HepG2 (cell line): ENCODE data around the gene SELENOI. TPM values are rescaled to one million over a fixed set of nuclear protein-coding genes. Genes with fewer than 3 reads are reported as not detected.

Experiments
- ATAC-seq: fragments of 200-7000 bp; cut with Tn5 transposase; 3 replicates; pipeline ENCODE4 v1.9.1; 2020; ENCODE audit warnings: mild to moderate bottlenecking, moderate library complexity
- BruUV-seq: library from RNA; stranded (reverse); fragments of 400-500 nt; replicated peaks from 2 replicates; lab custom pipeline; 2021; lab: Mats Ljungman, UMichigan
- CTCF ChIA-PET: fragments of 300-600 bp; formaldehyde crosslinking; extraction: SDS; loops from one replicate; lab custom pipeline; 2021; ENCODE audit warnings: low total read pairs, inconsistent platforms, low intra/inter-chr PET ratio; lab: Yijun Ruan, JAX
- POLR2A ChIA-PET: fragments of 350-600 bp; sonication (Branson Sonifier 250); formaldehyde crosslinking; loops from one replicate; lab custom pipeline; 2020; ENCODE audit warnings: antibody characterized with exemption, inconsistent platforms; lab: Yijun Ruan, JAX
- DNase-seq: peaks from one replicate; pipeline ENCODE4 v3.0.0-alpha.2; 2015; ENCODE audit warnings: low spot score
- FAIRE-seq: peaks from 3 replicates; lab custom pipeline; 2011; peaks lifted over from hg19 to GRCh38; lab: Jason Lieb, UNC
- H2AFZ ChIP-seq: one replicate; pipeline ENCODE4 v1.6.1; 2011; ENCODE audit warnings: low read length, inconsistent platforms
- H3K27ac ChIP-seq: fragments of 300-600 bp; 3 replicates; pipeline ENCODE4 v1.8.0; 2011; ENCODE audit warnings: mixed run types, mild to moderate bottlenecking, mixed read lengths, low read length, inconsistent platforms; ENCODE audit not compliant: insufficient read depth; ENCODE audit errors: extremely low read length
- H3K27me3 ChIP-seq, 2 experiments: fragments of 200-600 bp in 1 of 2; 2 replicates in 1 of 2; 3 replicates in 1 of 2; pipeline versions ENCODE4 v1.6.0 to v1.8.0; 2011; ENCODE audit warnings: low read length in 2 of 2, mild to moderate bottlenecking in 2 of 2, moderate library complexity in 2 of 2, inconsistent platforms in 1 of 2; ENCODE audit not compliant: insufficient read depth in 2 of 2, control insufficient read depth in 1 of 2
- H3K36me3 ChIP-seq, 2 experiments: fragments of 200-600 bp in 1 of 2; replicated peaks in 1 of 2; 2 replicates in 1 of 2; 3 replicates in 1 of 2; pipeline versions ENCODE4 v1.5.1 to v1.8.0; 2011; ENCODE audit warnings: low read length in 2 of 2, inconsistent platforms in 1 of 2; ENCODE audit not compliant: insufficient read depth in 2 of 2, control insufficient read depth in 1 of 2
- H3K4me1 ChIP-seq: 2 replicates; pipeline ENCODE4 v1.5.1; 2012; ENCODE audit warnings: low read length, inconsistent platforms; ENCODE audit not compliant: insufficient read depth
- H3K4me2 ChIP-seq: 2 replicates; pipeline ENCODE4 v1.6.0; 2011; ENCODE audit warnings: low read depth, low read length, inconsistent platforms
- H3K4me3 ChIP-seq, 3 experiments: fragments of 200-600 bp in 1 of 3; sonication (generic), shearing (Covaris generic) in 1 of 3; replicated peaks in 1 of 3; 2 replicates each; pipeline ENCODE4 v1.5.1; 2011 to 2016; ENCODE audit warnings: low read length in 3 of 3, inconsistent platforms in 2 of 3, low read depth in 2 of 3, mild to moderate bottlenecking in 2 of 3, control low read depth in 1 of 3, mixed read lengths in 1 of 3; ENCODE audit not compliant: insufficient read depth in 1 of 3
- H3K79me2 ChIP-seq: one replicate; pipeline ENCODE4 v1.6.1; 2011; ENCODE audit warnings: low read length, inconsistent platforms; ENCODE audit not compliant: insufficient read depth
- H3K9ac ChIP-seq: 2 replicates; pipeline ENCODE4 v1.6.0; 2011; ENCODE audit warnings: mild to moderate bottlenecking, low read depth, low read length, inconsistent platforms; ENCODE audit not compliant: insufficient read depth
- H3K9me3 ChIP-seq: 2 replicates; pipeline ENCODE4 v1.5.1; 2012; ENCODE audit warnings: mild to moderate bottlenecking, low read length
- H4K20me1 ChIP-seq: 2 replicates; pipeline ENCODE4 v1.6.0; 2011; ENCODE audit warnings: inconsistent platforms, mild to moderate bottlenecking, low read length, moderate library complexity; ENCODE audit not compliant: insufficient read depth
- ATM ChIP-seq: fragments of 450-650 bp; IDR thresholded peaks from 2 replicates; pipeline ENCODE4 v1.7.1; 2017; ENCODE audit warnings: mild to moderate bottlenecking, borderline replicate concordance
- DMAP1 ChIP-seq: IDR thresholded peaks from 2 replicates; pipeline ENCODE4 v1.6.1; 2016
- HNRNPH1 ChIP-seq: fragments of 200-400 bp; formaldehyde crosslinking; optimal IDR thresholded peaks from 2 replicates; pipeline ENCODE3; 2017; ENCODE audit warnings: mild to moderate bottlenecking, low read depth, low read length
- NCOR1 ChIP-seq: fragments of 200-600 bp; sonication (generic); IDR thresholded peaks from 2 replicates; pipeline ENCODE4 v1.7.0; 2017; ENCODE audit warnings: antibody characterized with exemption, low read length, borderline replicate concordance
- PITX1 ChIP-seq: sonication (generic); formaldehyde crosslinking; IDR thresholded peaks from 2 replicates; pipeline ENCODE4 v1.5.1; 2020; ENCODE audit warnings: mild to moderate bottlenecking, missing genetic modification reagents
- SETDB1 ChIP-seq: sonication (generic); formaldehyde crosslinking; IDR thresholded peaks from 2 replicates; pipeline ENCODE4 v1.5.1; 2020; ENCODE audit warnings: missing genetic modification reagents, mild to moderate bottlenecking, borderline replicate concordance
- SUZ12 ChIP-seq: fragments of 150-350 bp; IDR thresholded peaks from 2 replicates; pipeline ENCODE4 v1.6.1; 2014; ENCODE audit warnings: low read depth, low read length
- ZBTB8A ChIP-seq: sonication (generic); formaldehyde crosslinking; IDR thresholded peaks from 2 replicates; pipeline ENCODE4 v1.4.0; 2020; ENCODE audit warnings: mild to moderate bottlenecking, low read depth, missing genetic modification reagents, borderline replicate concordance
- ZSCAN25 ChIP-seq: sonication (generic); formaldehyde crosslinking; IDR thresholded peaks from 2 replicates; pipeline ENCODE4 v1.8.0; 2022; ENCODE audit warnings: mild to moderate bottlenecking, missing genetic modification reagents
- WGBS: methylation state at CpG from one replicate; pipeline ENCODE4 v1.1.6; 2017; ENCODE audit warnings: low lambda C conversion rate; 5-methylcytosine and 5-hydroxymethylcytosine counted together
- in situ Hi-C: cut with HindIII; loops from 2 replicates; pipeline ENCODE4 v1.10.0; 2017; ENCODE audit warnings: low pct_unique_long_range_greater_than_20kb; ENCODE audit not compliant: extremely low pct_ligation_motif_present
- intact Hi-C: fragments of 100-400 bp; cut with micrococcal nuclease; formaldehyde crosslinking; loops from one replicate; pipeline ENCODE4 v1.10.0; 2022; ENCODE audit not compliant: unreplicated experiment
- polyA plus RNA-seq, 8 experiments: library from polyadenylated mRNA; depleted of rRNA in 3 of 8; stranded (reverse) in 7 of 8; unstranded in 1 of 8; fragments of >200 nt; fragmentation: Illumina TruSeq in 4 of 8; extraction: Trizol in 4 of 8; gene quantifications; 2 replicates each; pipeline versions ENCODE4 v1.2.1 to v1.2.3, GENCODE V29; 2011 to 2016; ENCODE audit warnings: low read depth in 4 of 8, missing spikeins in 1 of 8, mixed read lengths in 1 of 8; ENCODE audit not compliant: insufficient read depth in 1 of 8
- total RNA-seq, 5 experiments: library from RNA; depleted of rRNA; stranded (reverse); fragments of >200 nt; fragmentation: Illumina TruSeq; extraction: Trizol; gene quantifications; 2 replicates each; pipeline ENCODE4 v1.2.3, GENCODE V29; 2016; ENCODE audit warnings: low read depth in 1 of 5
- TF ChIP-seq, protein P1 (sequence below): sonication (generic); formaldehyde crosslinking; conservative IDR thresholded peaks from 2 replicates; pipeline ENCODE4 v1.4.0; 2020; ENCODE audit warnings: missing genetic modification reagents
- TF ChIP-seq, protein P2 (sequence below): sonication (generic); formaldehyde crosslinking; IDR thresholded peaks from 2 replicates; pipeline ENCODE4 v1.5.1; 2020; ENCODE audit warnings: mild to moderate bottlenecking, missing genetic modification reagents

SELENOI gene
- total and polyA plus RNA-seq, 2 of the 13 experiments (the other 11 are each of a cell fraction or from before 2014, with no cell fraction given): 27.7 to 60.3 TPM

GRCh38 chr2:26387189-26387588 is 41.2 kb downstream of the SELENOI start (continued):
- TF ChIP-seq, protein P1, sequence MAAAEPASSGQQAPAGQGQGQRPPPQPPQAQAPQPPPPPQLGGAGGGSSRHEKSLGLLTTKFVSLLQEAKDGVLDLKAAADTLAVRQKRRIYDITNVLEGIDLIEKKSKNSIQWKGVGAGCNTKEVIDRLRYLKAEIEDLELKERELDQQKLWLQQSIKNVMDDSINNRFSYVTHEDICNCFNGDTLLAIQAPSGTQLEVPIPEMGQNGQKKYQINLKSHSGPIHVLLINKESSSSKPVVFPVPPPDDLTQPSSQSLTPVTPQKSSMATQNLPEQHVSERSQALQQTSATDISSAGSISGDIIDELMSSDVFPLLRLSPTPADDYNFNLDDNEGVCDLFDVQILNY (CRISPR knock-in tag): no peak
- TF ChIP-seq, protein P2, sequence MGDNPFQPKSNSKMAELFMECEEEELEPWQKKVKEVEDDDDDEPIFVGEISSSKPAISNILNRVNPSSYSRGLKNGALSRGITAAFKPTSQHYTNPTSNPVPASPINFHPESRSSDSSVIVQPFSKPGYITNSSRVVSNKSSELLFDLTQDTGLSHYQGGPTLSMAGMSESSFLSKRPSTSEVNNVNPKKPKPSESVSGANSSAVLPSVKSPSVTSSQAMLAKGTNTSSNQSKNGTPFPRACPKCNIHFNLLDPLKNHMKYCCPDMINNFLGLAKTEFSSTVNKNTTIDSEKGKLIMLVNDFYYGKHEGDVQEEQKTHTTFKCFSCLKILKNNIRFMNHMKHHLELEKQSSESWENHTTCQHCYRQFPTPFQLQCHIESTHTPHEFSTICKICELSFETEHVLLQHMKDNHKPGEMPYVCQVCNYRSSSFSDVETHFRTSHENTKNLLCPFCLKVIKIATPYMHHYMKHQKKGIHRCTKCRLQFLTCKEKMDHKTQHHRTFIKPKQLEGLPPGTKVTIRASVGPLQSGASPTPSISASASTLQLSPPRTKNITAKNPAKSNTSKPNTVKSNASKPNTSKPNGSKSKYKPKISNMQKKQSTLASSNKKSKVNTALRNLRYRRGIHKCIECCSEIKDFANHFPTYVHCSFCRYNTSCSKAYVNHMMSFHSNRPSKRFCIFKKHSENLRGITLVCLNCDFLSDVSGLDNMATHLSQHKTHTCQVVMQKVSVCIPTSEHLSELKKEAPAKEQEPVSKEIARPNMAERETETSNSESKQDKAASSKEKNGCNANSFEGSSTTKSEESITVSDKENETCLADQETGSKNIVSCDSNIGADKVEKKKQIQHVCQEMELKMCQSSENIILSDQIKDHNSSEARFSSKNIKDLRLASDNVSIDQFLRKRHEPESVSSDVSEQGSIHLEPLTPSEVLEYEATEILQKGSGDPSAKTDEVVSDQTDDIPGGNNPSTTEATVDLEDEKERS (CRISPR knock-in tag): no peak
- TF ChIP-seq ATM (no peak), NCOR1 (no peak)

- Histone ChIP-seq H2AFZ (no peak overlapping the region), H3K79me2 (no peaks in the 10 kb centered on the region), H4K20me1 (no peaks in the 10 kb centered on the region), H3K36me3 (peaks cover 6 to 31% of the 10 kb centered on the region in 2 experiments), H3K9me3 (no peaks in the 10 kb centered on the region), H3K4me3 (no peak overlapping the region), H3K4me1 (no peaks in the 10 kb centered on the region), H3K27ac (no peak overlapping the region), H3K4me2 (no peak overlapping the region), H3K27me3 (no peaks in the 10 kb centered on the region), H3K9ac (no peak overlapping the region)
- no peak for FAIRE-seq
- no peak for DNase-seq
- POLR2A ChIA-PET: no interaction called here
- BruUV-seq: TSS peak; percentile 5
- ATAC-seq: no peak
- in situ Hi-C loops: no loop called here
- TF ChIP-seq ZBTB8A (CRISPR knock-in tag) (no peak), SUZ12 (no peak), DMAP1 (no peak), ZSCAN25 (CRISPR knock-in tag) (no peak), SETDB1 (CRISPR knock-in tag) (no peak), HNRNPH1 (no peak), PITX1 (CRISPR knock-in tag) (no peak)
- intact Hi-C loops: loop anchor here (5.0 kb wide), 1 partner anchor 63 kb away; no protein-coding TSS in a partner anchor
- CTCF ChIA-PET: no interaction called here
- 98% methylated on average over 4 of the region's 4 CpGs for WGBS
Observed at GRCh38 chr2:26394694-26395093, 48.8 kb downstream of the SELENOI start.
